Anterior cingulate cortex (tissue), 58 donors: ENCODE data around the gene OR2M7.
"Not testable (repeated sequence)": the region's sequence is repeated elsewhere in the genome, so short reads cannot be mapped to it uniquely, and the experiment has no call there.

Experiments used
- DNase-seq, 58 donors: peaks; one replicate each; lab custom pipeline; 2025; lab: John Stamatoyannopoulos, UW

Gene OR2M7

GRCh38 chr1:248324468-248324867, at the start of gene OR2M7:
Gene OR2M7, minus strand, starts transcription at chr1:248324568. Its CDS starts 0 bp downstream, at chr1:248324568.
- no peak for DNase-seq

- no peak for DNase-seq
Observed at GRCh38 chr1:248373761-248374160, 49.4 kb upstream of the OR2M7 start.

- no peak for DNase-seq
Observed at GRCh38 chr1:248372394-248372793, 48.0 kb upstream of the OR2M7 start.

- DNase-seq = no peak
Observed at GRCh38 chr1:248366609-248367008, 42.2 kb upstream of the OR2M7 start.

GRCh38 chr1:248361121-248361715, 36.9 kb upstream of the OR2M7 start, which contains the start of gene OR2T4:
Gene OR2T4, plus strand, starts transcription at chr1:248361665. Its CDS starts 0 bp downstream, at chr1:248361665.
- peak in 7 of 58 donors; percentile 0 to 68 (median 18) for DNase-seq

- DNase-seq = peak in 6 of 58 donors; percentile 5 to 26 (median 8)
Observed at GRCh38 chr1:248359415-248359814, 35.0 kb upstream of the OR2M7 start.

GRCh38 chr1:248348475-248348874, 24.1 kb upstream of the OR2M7 start, which contains the start of gene OR14C36:
Gene OR14C36, plus strand, starts transcription at chr1:248348775. Its CDS starts 0 bp downstream, at chr1:248348775.
- no peak for DNase-seq

GRCh38 chr1:248343451-248343850, 19.1 kb upstream of the OR2M7 start:
- no peak for DNase-seq

- DNase-seq = no peak
Observed at GRCh38 chr1:248316796-248317195, 7.6 kb downstream of the OR2M7 start.

- DNase-seq = not testable (repeated sequence)
Observed at GRCh38 chr1:248306740-248307139, 17.6 kb downstream of the OR2M7 start.

- no peak for DNase-seq
Observed at GRCh38 chr1:248306103-248306502, 18.3 kb downstream of the OR2M7 start.

GRCh38 chr1:248305672-248306071, 18.7 kb downstream of the OR2M7 start:
- not testable (repeated sequence) for DNase-seq

GRCh38 chr1:248303324-248303723, 21.0 kb downstream of the OR2M7 start, which contains the start of gene OR2T12:
Gene OR2T12, minus strand, starts transcription at chr1:248303424. Its CDS starts 7,846 bp downstream, at chr1:248295578.
- DNase-seq = no peak

GRCh38 chr1:248288391-248288790, 36.0 kb downstream of the OR2M7 start:
- DNase-seq = no peak

GRCh38 chr1:248277876-248278275, 46.5 kb downstream of the OR2M7 start, which contains the start of gene OR2T33:
Gene OR2T33, minus strand, starts transcription at chr1:248277976. Its CDS starts 4,162 bp downstream, at chr1:248273814.
- DNase-seq = no peak
